Subcutaneous abdominal adipose tissue (tissue), 5 donors: ENCODE results near the gene GSE1.

Experiments used
- H3K27ac ChIP-seq: one replicate; pipeline ENCODE4 v1.7.0; 2013; ENCODE audit warnings: low read depth, mild to moderate bottlenecking, inconsistent platforms, low read length, moderate library complexity
- H3K27me3 ChIP-seq, 5 donors: one replicate each; pipeline ENCODE4 v1.7.0; 2013; ENCODE audit warnings: low read length in 5 of 5, inconsistent platforms in 1 of 5; ENCODE audit not compliant: control insufficient read depth in 5 of 5, insufficient read depth in 4 of 5
- H3K36me3 ChIP-seq, 5 donors: one replicate each; pipeline ENCODE4 v1.7.0; 2013; ENCODE audit warnings: low read length in 5 of 5; ENCODE audit not compliant: control insufficient read depth in 5 of 5, insufficient read depth in 5 of 5
- H3K4me1 ChIP-seq, 5 donors: one replicate each; pipeline ENCODE4 v1.7.0; 2013; ENCODE audit warnings: low read length in 5 of 5, mild to moderate bottlenecking in 3 of 5, moderate library complexity in 1 of 5; ENCODE audit not compliant: control insufficient read depth in 5 of 5, insufficient read depth in 5 of 5
- H3K4me3 ChIP-seq, 5 donors: one replicate each; pipeline ENCODE4 v1.7.0; 2013; ENCODE audit warnings: low read length in 5 of 5, low read depth in 1 of 5
- H3K9ac ChIP-seq, 5 donors: one replicate each; pipeline ENCODE4 v1.7.0; 2013; ENCODE audit warnings: low read length in 5 of 5, mild to moderate bottlenecking in 4 of 5, moderate library complexity in 3 of 5
- H3K9me3 ChIP-seq, 5 donors: one replicate each; pipeline ENCODE4 v1.7.0; 2013; ENCODE audit warnings: low read length in 5 of 5; ENCODE audit not compliant: control insufficient read depth in 5 of 5
- donor health status: healthy.
- donor health status: healthy.
- donor health status: healthy.
- donor health status: healthy.
- donor health status: healthy.

The GSE1 gene

DNA sequence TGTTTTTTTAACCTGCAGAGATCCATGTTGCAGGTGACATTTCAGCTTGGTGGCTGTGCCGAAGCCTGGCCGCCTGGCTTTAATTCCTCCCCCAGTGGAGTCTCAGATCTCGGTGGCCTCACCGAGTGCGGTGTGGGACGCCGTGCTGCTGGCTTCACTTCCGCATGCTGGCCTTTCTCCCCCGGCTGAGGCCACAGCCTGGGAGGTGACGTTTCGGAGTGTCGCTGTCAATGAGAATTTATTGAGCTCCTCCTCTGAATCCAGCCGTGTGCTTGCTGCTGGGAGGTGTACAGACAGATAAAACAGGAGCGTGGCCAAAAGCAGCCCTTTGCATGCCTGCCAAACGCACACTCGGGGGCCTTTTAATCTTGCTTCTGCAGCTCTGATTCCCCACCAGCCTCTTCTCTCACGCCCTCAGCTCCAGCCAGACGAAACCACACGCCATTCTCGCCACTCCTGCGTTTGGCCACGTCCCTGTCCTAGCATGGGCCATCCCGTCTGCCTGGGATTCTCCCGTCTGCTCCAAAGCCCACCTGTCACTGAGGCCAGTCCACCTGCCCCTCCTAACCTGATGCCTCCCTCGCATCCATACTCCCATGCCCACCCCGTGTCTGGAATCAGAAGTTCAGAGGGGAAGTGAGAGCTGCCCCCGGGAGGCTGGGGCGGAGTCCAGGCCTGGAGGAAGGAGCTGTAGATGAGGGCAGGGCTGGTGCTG is 3.6 kb downstream of the GSE1 start:
- Histone ChIP-seq H3K9me3 (no peaks in the 10 kb centered on the region), H3K4me1 (peaks cover 4 to 52% (median 42%) of the 10 kb centered on the region in 5 donors), H3K36me3 (peaks cover 0 to 13% (median 6%) of the 10 kb centered on the region in 5 donors), H3K4me3 (peak overlapping the region in 3 of 5 donors; percentile 2 to 51 (median 26)), H3K27ac (peak overlapping the region; percentile 65), H3K27me3 (no peaks in the 10 kb centered on the region), H3K9ac (peak overlapping the region in 4 of 5 donors; percentile 11 to 59 (median 40))

DNA sequence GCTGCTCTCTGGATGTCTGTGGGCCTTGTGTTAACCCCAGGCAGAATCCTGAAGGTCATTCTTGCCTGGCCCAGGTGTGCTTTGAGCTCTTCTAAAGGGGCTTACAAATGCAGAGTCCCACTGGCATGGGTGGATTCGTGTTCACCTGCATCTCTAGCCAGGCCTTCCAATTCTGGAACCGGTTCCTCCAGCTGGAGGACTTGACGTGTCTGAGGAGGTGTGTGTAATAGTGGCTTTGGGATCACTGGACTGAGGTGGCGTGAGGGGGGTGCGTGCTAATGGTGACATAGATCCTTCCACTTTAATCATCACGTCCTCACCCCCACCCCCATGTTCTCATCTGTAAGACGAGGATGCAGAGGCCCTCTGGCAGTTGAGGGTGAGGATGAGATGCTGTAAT is 4.8 kb downstream of the GSE1 start:
- no peak overlapping the region for H3K9ac ChIP-seq
- peaks cover 4 to 49% (median 36%) of the 10 kb centered on the region in 5 donors for H3K4me1 ChIP-seq
- H3K27me3 ChIP-seq = no peaks in the 10 kb centered on the region
- no peak overlapping the region for H3K4me3 ChIP-seq
- peaks cover 0 to 13% (median 9%) of the 10 kb centered on the region in 5 donors for H3K36me3 ChIP-seq
- no peak overlapping the region for H3K27ac ChIP-seq
- H3K9me3 ChIP-seq = no peaks in the 10 kb centered on the region

- no peak overlapping the region for H3K9ac ChIP-seq
- peaks cover 4 to 44% (median 33%) of the 10 kb centered on the region in 5 donors for H3K4me1 ChIP-seq
- H3K27me3 ChIP-seq = no peaks in the 10 kb centered on the region
- peaks cover 0 to 13% (median 9%) of the 10 kb centered on the region in 5 donors for H3K36me3 ChIP-seq
- no peak overlapping the region for H3K27ac ChIP-seq
- H3K9me3 ChIP-seq = no peaks in the 10 kb centered on the region
- H3K4me3 ChIP-seq = no peak overlapping the region
Observed at GRCh38 chr16:85618521-85618920, 5.4 kb downstream of the GSE1 start.

- Histone ChIP-seq H3K4me1 (peaks cover 4 to 48% (median 35%) of the 10 kb centered on the region in 5 donors), H3K27ac (no peak overlapping the region)
Observed at GRCh38 chr16:85619101-85619891, 6.2 kb downstream of the GSE1 start.

DNA sequence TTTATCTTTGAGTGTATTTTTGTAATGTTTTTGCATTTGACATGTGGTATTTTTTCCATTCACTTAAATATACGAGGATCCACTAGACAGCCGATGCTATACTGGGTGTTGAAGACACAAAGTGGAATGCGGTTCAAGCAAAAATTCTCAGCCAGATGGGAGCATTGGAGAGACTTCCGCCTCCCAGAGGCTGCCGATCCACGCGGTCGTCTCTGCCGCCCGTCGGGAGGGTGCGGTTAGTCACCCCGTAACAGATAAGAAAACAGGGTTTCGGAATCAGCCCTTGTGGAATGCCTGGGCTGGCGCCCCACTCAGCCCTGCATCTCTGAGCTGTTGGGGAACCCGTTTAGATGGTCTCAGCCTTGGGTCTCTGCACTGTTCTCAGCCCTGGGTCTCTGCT is 7.3 kb downstream of the GSE1 start:
- no peaks in the 10 kb centered on the region for H3K9me3 ChIP-seq
- H3K27me3 ChIP-seq = no peaks in the 10 kb centered on the region
- H3K27ac ChIP-seq = no peak overlapping the region
- peaks cover 4 to 48% (median 34%) of the 10 kb centered on the region in 5 donors for H3K4me1 ChIP-seq
- peaks cover 0 to 22% (median 10%) of the 10 kb centered on the region in 5 donors for H3K36me3 ChIP-seq
- no peak overlapping the region for H3K9ac ChIP-seq
- H3K4me3 ChIP-seq = no peak overlapping the region

More at GRCh38 chr16:85619101-85619891, 6.2 kb downstream of the GSE1 start:
- H3K4me3 ChIP-seq = no peak overlapping the region
- no peaks in the 10 kb centered on the region for H3K9me3 ChIP-seq
- H3K36me3 ChIP-seq = peaks cover 0 to 16% (median 10%) of the 10 kb centered on the region in 5 donors
- no peak overlapping the region for H3K9ac ChIP-seq
- H3K27me3 ChIP-seq = no peaks in the 10 kb centered on the region

GRCh38 chr16:85621698-85622428 is 8.7 kb downstream of the GSE1 start:
- Histone ChIP-seq H3K4me1 (peaks cover 0 to 47% (median 33%) of the 10 kb centered on the region in 5 donors), H3K4me3 (no peak overlapping the region), H3K27ac (no peak overlapping the region), H3K9me3 (no peaks in the 10 kb centered on the region), H3K36me3 (peaks cover 0 to 22% (median 7%) of the 10 kb centered on the region in 5 donors), H3K27me3 (no peaks in the 10 kb centered on the region), H3K9ac (no peak overlapping the region)

DNA sequence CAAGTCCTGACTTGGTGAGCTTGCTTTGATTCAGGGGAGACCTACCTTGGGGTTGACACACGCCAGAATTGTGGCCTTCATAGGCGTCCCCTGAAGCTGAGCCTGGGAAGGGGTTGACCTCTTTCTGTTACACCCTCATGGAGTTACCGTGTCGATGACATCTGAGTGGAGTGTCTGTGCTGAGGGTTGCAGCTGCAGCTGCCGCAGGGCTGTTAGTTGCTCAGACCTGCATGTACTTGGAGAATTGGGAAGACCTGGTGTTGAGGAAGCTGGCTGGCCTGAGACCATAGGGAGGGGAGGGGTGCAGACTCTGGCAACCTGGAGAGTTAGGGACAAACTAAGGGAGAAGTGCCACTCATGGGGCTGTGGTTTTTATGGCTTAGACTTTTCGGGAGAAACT is 9.6 kb downstream of the GSE1 start:
- H3K36me3 ChIP-seq = peaks cover 0 to 20% (median 7%) of the 10 kb centered on the region in 5 donors
- H3K9ac ChIP-seq = no peak overlapping the region
- H3K4me1 ChIP-seq = peaks cover 0 to 47% (median 33%) of the 10 kb centered on the region in 5 donors
- no peaks in the 10 kb centered on the region for H3K9me3 ChIP-seq
- H3K4me3 ChIP-seq = no peak overlapping the region
- no peaks in the 10 kb centered on the region for H3K27me3 ChIP-seq
- H3K27ac ChIP-seq = no peak overlapping the region

DNA sequence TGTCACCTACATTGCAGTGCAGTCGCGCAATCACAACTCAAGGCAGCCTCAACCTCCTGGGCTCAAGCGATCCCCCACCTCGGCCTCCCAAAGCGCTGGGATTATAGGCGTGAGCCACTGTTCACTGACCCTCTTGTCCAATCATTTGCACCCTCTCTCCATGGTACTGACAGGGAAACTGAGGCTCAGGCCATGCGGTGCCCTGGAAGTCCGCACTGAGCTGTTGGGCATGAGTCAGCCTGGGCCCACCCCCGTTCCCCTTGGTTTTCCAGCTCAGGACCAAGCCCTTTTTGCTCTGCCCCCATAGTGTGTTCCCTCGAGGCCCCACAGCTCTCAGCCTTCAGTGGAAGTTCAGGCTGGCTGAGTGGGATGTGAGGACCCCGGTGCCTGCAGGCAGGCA is 10.1 kb downstream of the GSE1 start:
- Histone ChIP-seq H3K9ac (no peak overlapping the region), H3K4me1 (peaks cover 0 to 48% (median 33%) of the 10 kb centered on the region in 5 donors), H3K36me3 (peaks cover 0 to 16% (median 5%) of the 10 kb centered on the region in 5 donors), H3K27ac (no peak overlapping the region), H3K9me3 (no peaks in the 10 kb centered on the region), H3K4me3 (no peak overlapping the region), H3K27me3 (no peaks in the 10 kb centered on the region)

DNA sequence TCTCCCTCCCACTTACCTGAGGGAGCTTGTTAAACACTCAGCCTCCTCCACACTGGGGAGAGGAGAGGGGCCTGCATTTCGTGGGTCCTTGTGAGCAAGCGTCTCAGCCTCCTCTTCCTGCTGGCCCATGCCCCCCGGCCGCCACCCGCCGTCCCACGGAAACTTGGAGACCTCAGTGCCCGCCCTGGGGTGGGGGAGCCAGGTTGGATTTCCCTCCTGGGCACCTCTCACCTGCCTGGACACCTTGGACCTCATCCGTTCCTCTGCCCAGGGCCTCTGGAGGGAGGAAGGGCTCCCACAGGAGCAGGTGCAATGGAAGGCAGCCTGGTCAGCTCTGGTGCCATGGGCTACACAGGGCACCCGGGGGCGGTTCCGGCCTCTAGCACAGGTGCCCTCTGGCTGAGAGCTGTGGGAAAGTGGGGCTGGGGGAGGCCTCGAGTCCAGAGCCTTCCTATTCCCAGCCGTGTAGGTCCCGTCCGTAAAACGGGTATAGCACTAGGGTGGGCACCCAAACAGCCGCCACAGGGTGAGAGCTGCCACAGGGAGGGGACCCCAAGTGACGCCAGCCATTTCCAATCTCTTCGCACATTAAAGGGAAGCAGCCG is 11.0 kb downstream of the GSE1 start:
- peaks cover 0 to 52% (median 37%) of the 10 kb centered on the region in 5 donors for H3K4me1 ChIP-seq
- no peak overlapping the region for H3K27ac ChIP-seq
- H3K9ac ChIP-seq = peak overlapping the region in 1 of 5 donors; percentile 21
- H3K9me3 ChIP-seq = no peaks in the 10 kb centered on the region
- H3K27me3 ChIP-seq = no peaks in the 10 kb centered on the region
- H3K4me3 ChIP-seq = no peak overlapping the region
- H3K36me3 ChIP-seq = peaks cover 0 to 16% (median 5%) of the 10 kb centered on the region in 5 donors
